ENCODE measurements around the gene RAPGEF1. TPM values are rescaled to one million over a fixed set of nuclear protein-coding genes. Genes with fewer than 3 reads are reported as not detected.

The RAPGEF1 gene
- total RNA-seq, 2 experiments from 2014 or later, result 129 to 131 TPM

DNA sequence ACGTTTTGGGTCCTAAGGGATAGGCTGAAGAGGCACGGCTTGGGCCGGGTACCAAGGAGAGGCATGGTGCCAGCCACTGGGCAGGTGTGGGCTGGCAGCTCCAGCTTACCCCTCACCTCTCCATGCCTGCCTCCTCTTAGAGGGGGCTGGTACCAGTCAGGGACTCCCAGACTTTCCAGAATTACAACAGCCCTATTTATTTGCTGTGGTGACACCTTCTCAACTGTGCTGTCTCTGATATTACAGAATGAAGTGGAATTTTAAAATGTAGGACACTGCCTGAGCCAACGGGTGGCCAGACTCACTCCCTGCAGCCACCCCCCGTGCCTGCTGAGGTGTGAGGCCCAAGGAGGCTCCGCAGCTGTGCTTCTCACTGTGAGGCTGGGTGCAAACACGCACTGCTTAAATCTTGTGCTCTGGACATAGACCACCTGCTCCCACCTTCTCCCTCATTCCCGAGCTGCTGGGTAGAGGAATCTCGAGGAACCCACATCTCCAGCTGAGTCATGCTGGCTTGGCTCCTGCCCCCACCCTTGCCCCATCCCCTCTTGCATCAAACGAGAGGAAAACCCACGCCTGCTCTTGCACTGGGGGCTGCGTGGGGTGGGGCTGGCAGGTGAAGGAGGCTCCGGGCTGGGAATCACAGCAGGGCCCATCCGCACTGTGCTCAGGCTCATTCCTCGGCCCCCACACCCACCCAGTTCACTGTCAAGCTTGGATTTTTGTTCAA is 146.6 kb downstream of the RAPGEF1 start:
- H3K36me3 Mint-ChIP-seq, result peaks cover 5% of the 10 kb centered on the region
- POLR2A ChIA-PET, result interaction anchor here (0.9 kb wide), 1 partner anchor 151 kb away, joined by 3 read pairs; no protein-coding TSS in a partner anchor
- H3K4me1 Mint-ChIP-seq, result peaks cover 24% of the 10 kb centered on the region

GRCh38 chr9:131591845-131592208 is 148.0 kb downstream of the RAPGEF1 start:
- peak overlapping the region; percentile 68 for H3K27ac Mint-ChIP-seq
- H3K9me3 Mint-ChIP-seq, result no peaks in the 10 kb centered on the region
- DNase-seq, result no peak
- no peaks in the 10 kb centered on the region for H3K27me3 Mint-ChIP-seq
- peaks cover 11% of the 10 kb centered on the region for H3K36me3 Mint-ChIP-seq
- no peak for ATAC-seq (ENCODE audit: low read depth)
- POLR2A ChIA-PET, result interaction anchor here (0.6 to 2.5 kb wide), 5 partner anchors 13 to 155 kb away, joined by 3 to 11 read pairs (median 6); partner anchors contain the start of gene RAPGEF1
- peaks cover 26% of the 10 kb centered on the region for H3K4me1 Mint-ChIP-seq
- no peak overlapping the region for H3K4me3 Mint-ChIP-seq

More for the DNA sequence above, 146.6 kb downstream of the RAPGEF1 start:
- no peak overlapping the region for H3K4me3 Mint-ChIP-seq
- H3K27me3 Mint-ChIP-seq, result no peaks in the 10 kb centered on the region
- no peak for ATAC-seq (ENCODE audit: low read depth)
- no peak for DNase-seq
- peak overlapping the region; percentile 67 for H3K27ac Mint-ChIP-seq
- H3K9me3 Mint-ChIP-seq, result no peaks in the 10 kb centered on the region

GRCh38 chr9:131590907-131591844 is 148.7 kb downstream of the RAPGEF1 start:
- H3K27ac Mint-ChIP-seq, result peak overlapping the region; percentile 90
- peaks cover 12% of the 10 kb centered on the region for H3K36me3 Mint-ChIP-seq
- no peaks in the 10 kb centered on the region for H3K9me3 Mint-ChIP-seq
- no peaks in the 10 kb centered on the region for H3K27me3 Mint-ChIP-seq
- POLR2A ChIA-PET, result interaction anchor here (1.1 to 2.5 kb wide), 4 partner anchors 12 to 154 kb away, joined by 3 to 11 read pairs (median 6); partner anchors contain the start of gene RAPGEF1
- H3K4me1 Mint-ChIP-seq, result peaks cover 27% of the 10 kb centered on the region
- H3K4me3 Mint-ChIP-seq, result peak overlapping the region; percentile 50
- peak; percentile 85 for ATAC-seq (ENCODE audit: low read depth)
- DNase-seq, result peak; percentile 83

- H3K4me1 Mint-ChIP-seq, result peaks cover 32% of the 10 kb centered on the region
- H3K9me3 Mint-ChIP-seq, result no peaks in the 10 kb centered on the region
- peak overlapping the region; percentile 90 for H3K27ac Mint-ChIP-seq
- peak; percentile 67 for ATAC-seq (ENCODE audit: low read depth)
- H3K4me3 Mint-ChIP-seq, result peak overlapping the region; percentile 50
- no peaks in the 10 kb centered on the region for H3K27me3 Mint-ChIP-seq
- POLR2A ChIA-PET, result interaction anchor here (1.8 to 2.5 kb wide), 2 partner anchors 12 to 149 kb away, joined by 6 to 11 read pairs; partner anchors contain the start of gene RAPGEF1
- DNase-seq, result peak; percentile 57
- H3K36me3 Mint-ChIP-seq, result peaks cover 9% of the 10 kb centered on the region
Observed at GRCh38 chr9:131590449-131590848, 149.4 kb downstream of the RAPGEF1 start.

GRCh38 chr9:131589993-131590392 is 149.9 kb downstream of the RAPGEF1 start:
- no peaks in the 10 kb centered on the region for H3K9me3 Mint-ChIP-seq
- ATAC-seq (ENCODE audit: low read depth) (no peak), DNase-seq (no peak)
- H3K4me1 Mint-ChIP-seq, result peaks cover 36% of the 10 kb centered on the region
- POLR2A ChIA-PET, result interaction anchor here (1.8 kb wide), 1 partner anchor 11 kb away, joined by 6 read pairs; no protein-coding TSS in a partner anchor
- no peaks in the 10 kb centered on the region for H3K27me3 Mint-ChIP-seq
- H3K36me3 Mint-ChIP-seq, result peaks cover 11% of the 10 kb centered on the region
- H3K4me3 Mint-ChIP-seq, result no peak overlapping the region
- H3K27ac Mint-ChIP-seq, result peak overlapping the region; percentile 90

- Mint-ChIP-seq H3K4me1 (peaks cover 42% of the 10 kb centered on the region), H3K36me3 (peaks cover 15% of the 10 kb centered on the region), H3K27ac (no peak overlapping the region), H3K4me3 (no peak overlapping the region), H3K9me3 (no peaks in the 10 kb centered on the region), H3K27me3 (no peaks in the 10 kb centered on the region)
- POLR2A ChIA-PET, result no interaction called here
- ATAC-seq (ENCODE audit: low read depth), result no peak
- no peak for DNase-seq
Observed at GRCh38 chr9:131589124-131589711, 150.7 kb downstream of the RAPGEF1 start.

- no peak for DNase-seq
- Mint-ChIP-seq H3K9me3 (no peaks in the 10 kb centered on the region), H3K4me3 (no peak overlapping the region), H3K36me3 (peaks cover 19% of the 10 kb centered on the region), H3K27me3 (no peaks in the 10 kb centered on the region), H3K27ac (no peak overlapping the region), H3K4me1 (peaks cover 46% of the 10 kb centered on the region)
- POLR2A ChIA-PET, result no interaction called here
- no peak for ATAC-seq (ENCODE audit: low read depth)
Observed at GRCh38 chr9:131588396-131588795, 151.5 kb downstream of the RAPGEF1 start.

- POLR2A ChIA-PET, result no interaction called here
- peaks cover 46% of the 10 kb centered on the region for H3K4me1 Mint-ChIP-seq
- H3K36me3 Mint-ChIP-seq, result peaks cover 22% of the 10 kb centered on the region
- ATAC-seq (ENCODE audit: low read depth) (no peak), DNase-seq (no peak)
- peak overlapping the region; percentile 93 for H3K27ac Mint-ChIP-seq
- H3K4me3 Mint-ChIP-seq, result no peak overlapping the region
- no peaks in the 10 kb centered on the region for H3K27me3 Mint-ChIP-seq
- no peaks in the 10 kb centered on the region for H3K9me3 Mint-ChIP-seq
Observed at GRCh38 chr9:131587906-131588305, 152.0 kb downstream of the RAPGEF1 start.

- H3K4me3 Mint-ChIP-seq, result no peak overlapping the region
Observed at GRCh38 chr9:131587331-131587730, 152.5 kb downstream of the RAPGEF1 start.

GRCh38 chr9:131585375-131585774 is 154.5 kb downstream of the RAPGEF1 start:
- peak overlapping the region; percentile 69 for H3K4me3 Mint-ChIP-seq
- no peaks in the 10 kb centered on the region for H3K9me3 Mint-ChIP-seq
- peak; percentile 89 for ATAC-seq (ENCODE audit: low read depth)
- H3K36me3 Mint-ChIP-seq, result peaks cover 28% of the 10 kb centered on the region
- H3K27ac Mint-ChIP-seq, result peak overlapping the region; percentile 93
- peaks cover 34% of the 10 kb centered on the region for H3K4me1 Mint-ChIP-seq
- H3K27me3 Mint-ChIP-seq, result no peaks in the 10 kb centered on the region
- peak; percentile 55 for DNase-seq
- POLR2A ChIA-PET, result interaction anchor here (0.5 to 1.6 kb wide), 14 partner anchors 12 to 175 kb away, joined by 3 to 7 read pairs (median 4); partner anchors contain the start of genes RAPGEF1 and UCK1

More at GRCh38 chr9:131587331-131587730, 152.5 kb downstream of the RAPGEF1 start:
- Mint-ChIP-seq H3K27ac (peak overlapping the region; percentile 93), H3K27me3 (no peaks in the 10 kb centered on the region), H3K9me3 (no peaks in the 10 kb centered on the region), H3K36me3 (peaks cover 22% of the 10 kb centered on the region), H3K4me1 (peaks cover 46% of the 10 kb centered on the region)
- ATAC-seq (ENCODE audit: low read depth) (no peak), DNase-seq (no peak)
- POLR2A ChIA-PET, result no interaction called here

- POLR2A ChIA-PET, result interaction anchor here (0.7 to 1.6 kb wide), 9 partner anchors 50 to 169 kb away, joined by 3 to 7 read pairs (median 4); partner anchors contain the start of gene UCK1
Observed at GRCh38 chr9:131584858-131585257, 155.0 kb downstream of the RAPGEF1 start.

GRCh38 chr9:131583836-131584555 is 155.9 kb downstream of the RAPGEF1 start:
- POLR2A ChIA-PET, result interaction anchor here (1.6 kb wide), 1 partner anchor 152 kb away, joined by 3 read pairs; no protein-coding TSS in a partner anchor
- H3K4me3 Mint-ChIP-seq, result no peak overlapping the region
- H3K4me1 Mint-ChIP-seq, result peaks cover 30% of the 10 kb centered on the region

More at GRCh38 chr9:131584858-131585257, 155.0 kb downstream of the RAPGEF1 start:
- peak overlapping the region; percentile 69 for H3K4me3 Mint-ChIP-seq
- H3K36me3 Mint-ChIP-seq, result peaks cover 26% of the 10 kb centered on the region
- DNase-seq (peak; percentile 36), ATAC-seq (ENCODE audit: low read depth) (peak; percentile 17)
- H3K9me3 Mint-ChIP-seq, result no peaks in the 10 kb centered on the region
- H3K27ac Mint-ChIP-seq, result peak overlapping the region; percentile 93
- H3K4me1 Mint-ChIP-seq, result peaks cover 30% of the 10 kb centered on the region
- no peaks in the 10 kb centered on the region for H3K27me3 Mint-ChIP-seq

More at GRCh38 chr9:131583836-131584555, 155.9 kb downstream of the RAPGEF1 start:
- Mint-ChIP-seq H3K36me3 (peaks cover 29% of the 10 kb centered on the region), H3K27ac (peak overlapping the region; percentile 93), H3K27me3 (no peaks in the 10 kb centered on the region), H3K9me3 (no peaks in the 10 kb centered on the region)
- DNase-seq, result no peak
- no peak for ATAC-seq (ENCODE audit: low read depth)

All from activated naive CD8-positive, alpha-beta T cell treated with anti-CD3 and anti-CD28 coated beads, Interleukin-2, amount 10 ng/mL, durations not matched to agents 7 days and 5 days (primary cell).